Smooth muscle cell (in vitro differentiated cells): ENCODE measurements around the gene PLEKHG4. TPM values are rescaled to one million over a fixed set of nuclear protein-coding genes. Genes with fewer than 3 reads are reported as not detected.

Source experiments
- DNase-seq: peaks from one replicate; lab custom pipeline; 2025; ENCODE audit not compliant: unreplicated experiment; lab: John Stamatoyannopoulos, UW
- H2AFZ ChIP-seq: fragments of 200-600 bp; sonication (generic); 2 replicates; pipeline ENCODE4 v1.6.0; 2016; ENCODE audit warnings: antibody characterized with exemption, low read depth, mild to moderate bottlenecking
- H3F3A ChIP-seq: fragments of 200-600 bp; sonication (generic); 2 replicates; pipeline ENCODE4 v1.6.0; 2017; ENCODE audit warnings: antibody characterized with exemption, low read depth
- H3K27ac ChIP-seq: fragments of 200-600 bp; sonication (generic); 2 replicates; pipeline ENCODE4 v1.5.1; 2016; ENCODE audit warnings: low read depth, mild to moderate bottlenecking
- H3K27me3 ChIP-seq: fragments of 200-600 bp; sonication (generic); 2 replicates; pipeline ENCODE4 v1.6.1; 2016; ENCODE audit warnings: low read depth, mild to moderate bottlenecking
- H3K36me3 ChIP-seq: fragments of 200-600 bp; sonication (generic); 2 replicates; pipeline ENCODE4 v1.5.1; 2016; ENCODE audit warnings: low read depth
- H3K4me1 ChIP-seq: fragments of 200-600 bp; sonication (generic); 2 replicates; pipeline ENCODE4 v1.5.1; 2016; ENCODE audit warnings: low read depth
- H3K4me2 ChIP-seq: fragments of 200-600 bp; sonication (generic); 2 replicates; pipeline ENCODE4 v1.6.0; 2016; ENCODE audit warnings: mild to moderate bottlenecking
- H3K4me3 ChIP-seq: fragments of 200-600 bp; sonication (generic); 2 replicates; pipeline ENCODE4 v1.5.1; 2016; ENCODE audit warnings: mild to moderate bottlenecking
- H3K79me2 ChIP-seq: fragments of 200-600 bp; sonication (generic); 2 replicates; pipeline ENCODE4 v1.6.0; 2016; ENCODE audit warnings: low read depth, mild to moderate bottlenecking
- H3K9ac ChIP-seq: fragments of 200-600 bp; sonication (generic); 2 replicates; pipeline ENCODE4 v1.6.0; 2016; ENCODE audit warnings: low read depth
- H3K9me3 ChIP-seq: fragments of 200-600 bp; sonication (generic); replicated peaks from 2 replicates; pipeline ENCODE4 v1.5.1; 2016; ENCODE audit warnings: low read depth
- H4K20me1 ChIP-seq: fragments of 200-600 bp; sonication (generic); 2 replicates; pipeline ENCODE4 v1.6.0; 2016; ENCODE audit warnings: low read depth
- CTCF ChIP-seq: fragments of 200-600 bp; sonication (generic); IDR thresholded peaks from 2 replicates; pipeline ENCODE4 v1.5.1; 2017; ENCODE audit warnings: borderline replicate concordance, mild to moderate bottlenecking, antibody characterized with exemption; ENCODE audit not compliant: insufficient read depth, poor library complexity, severe bottlenecking
- WGBS: methylation state at CpG from one replicate; pipeline ENCODE4 v1.1.7; 2016; ENCODE audit warnings: low lambda C conversion rate; 5-methylcytosine and 5-hydroxymethylcytosine counted together
- polyA plus RNA-seq: library from polyadenylated mRNA; unstranded; fragments of >200 nt; fragmentation: Nextera tagmentation; extraction: Ambion mirVana; gene quantifications from 2 replicates; pipeline ENCODE4 v1.2.1, GENCODE V29; 2016
- total RNA-seq: library from RNA; depleted of rRNA; stranded (reverse); fragments of >200 nt; gene quantifications from 2 replicates; pipeline ENCODE4 v1.2.3, GENCODE V29; 2014

PLEKHG4 gene
- total and polyA plus RNA-seq, 2 experiments from 2014 or later = 2.7 to 27.0 TPM

- no peak for DNase-seq
- 95% methylated on average over 3 of the region's 3 CpGs for WGBS
- no peaks in the 10 kb centered on the region for H3K36me3 ChIP-seq
Observed at GRCh38 chr16:67238278-67238575, 41.1 kb upstream of the PLEKHG4 start.

GRCh38 chr16:67238806-67239470 lies 40.4 kb upstream of the PLEKHG4 start:
- no peak for DNase-seq
- H3F3A ChIP-seq = peaks cover 40% of the 10 kb centered on the region
- H3K4me2 ChIP-seq = no peak overlapping the region
- no peak overlapping the region for H3K9ac ChIP-seq
- H3K36me3 ChIP-seq = no peaks in the 10 kb centered on the region
- H3K27ac ChIP-seq = no peak overlapping the region
- H3K9me3 ChIP-seq = no peaks in the 10 kb centered on the region
- peaks cover 18% of the 10 kb centered on the region for H3K79me2 ChIP-seq
- no peak overlapping the region for H3K4me3 ChIP-seq
- no peak for TF ChIP-seq CTCF
- H4K20me1 ChIP-seq = no peaks in the 10 kb centered on the region
- peaks cover 10% of the 10 kb centered on the region for H3K4me1 ChIP-seq
- WGBS = 98% methylated on average over 9 of the region's 9 CpGs
- no peaks in the 10 kb centered on the region for H3K27me3 ChIP-seq
- no peak overlapping the region for H2AFZ ChIP-seq

More at GRCh38 chr16:67238278-67238575, 41.1 kb upstream of the PLEKHG4 start:
- peaks cover 11% of the 10 kb centered on the region for H3K79me2 ChIP-seq
- no peak overlapping the region for H3K4me2 ChIP-seq
- peaks cover 10% of the 10 kb centered on the region for H3K4me1 ChIP-seq
- H3K27ac ChIP-seq = no peak overlapping the region
- H3F3A ChIP-seq = peaks cover 32% of the 10 kb centered on the region
- no peaks in the 10 kb centered on the region for H3K9me3 ChIP-seq
- H3K9ac ChIP-seq = no peak overlapping the region
- H2AFZ ChIP-seq = no peak overlapping the region
- no peak overlapping the region for H3K4me3 ChIP-seq
- H4K20me1 ChIP-seq = no peaks in the 10 kb centered on the region
- TF ChIP-seq CTCF = no peak
- no peaks in the 10 kb centered on the region for H3K27me3 ChIP-seq

- 54% methylated on average over 4 of the region's 4 CpGs for WGBS
- H2AFZ ChIP-seq = no peak overlapping the region
- peak overlapping the region; percentile 72 for H3K9ac ChIP-seq
- H4K20me1 ChIP-seq = no peaks in the 10 kb centered on the region
- no peak for TF ChIP-seq CTCF
- no peaks in the 10 kb centered on the region for H3K36me3 ChIP-seq
- peaks cover 20% of the 10 kb centered on the region for H3K79me2 ChIP-seq
- H3K9me3 ChIP-seq = no peaks in the 10 kb centered on the region
- H3F3A ChIP-seq = peaks cover 53% of the 10 kb centered on the region
- peak overlapping the region; percentile 69 for H3K4me2 ChIP-seq
- no peaks in the 10 kb centered on the region for H3K27me3 ChIP-seq
- H3K4me1 ChIP-seq = peaks cover 21% of the 10 kb centered on the region
- DNase-seq = no peak
- no peak overlapping the region for H3K4me3 ChIP-seq
- H3K27ac ChIP-seq = peak overlapping the region; percentile 98
Observed at GRCh38 chr16:67240506-67240905, 38.8 kb upstream of the PLEKHG4 start.
